Renal cortex interstitium (tissue), 15 donors: Measurements from ENCODE around the gene TMPRSS11A. TPM values are rescaled to one million over a fixed set of nuclear protein-coding genes. Genes with fewer than 3 reads are reported as not detected.

Source experiments
- DNase-seq, 11 donors: peaks; one replicate each; pipeline ENCODE4 v3.0.0-alpha.2; 2013; ENCODE audit warnings: low read depth in 9 of 11, low spot score in 4 of 11; ENCODE audit errors: extremely low read depth in 1 of 11
- long read RNA-seq, 16 experiments: transcript quantifications; one replicate each; lab custom pipeline, GENCODE V29; 2026
- polyA plus RNA-seq, 3 donors: library from polyadenylated mRNA; unstranded; fragments of 120-200 nt; gene quantifications; one replicate each; pipeline ENCODE4 v1.2.1, GENCODE V29; 2013; ENCODE audit not compliant: insufficient read length in 3 of 3

Gene TMPRSS11A
- polyA plus RNA-seq = not detected
- long read RNA-seq, donor 1 = 0 reads
- long read RNA-seq, donor 2 = 0 reads
- long read RNA-seq, donor 3 = 0 reads
- long read RNA-seq, donor 4 = 0 reads
- long read RNA-seq, donor 5 = 0 reads
- long read RNA-seq, donor 6 = 0 reads
- long read RNA-seq, donor 7 = 0 reads
- long read RNA-seq, donor 8 = 0 reads
- long read RNA-seq, donor 9 = 0 reads
- long read RNA-seq, donor 10 = 0 reads
- long read RNA-seq, donor 11 = 0 reads
- long read RNA-seq, donor 12 = 0 reads
- long read RNA-seq, donor 13 = 0 reads
- long read RNA-seq, donor 14 = 0 reads
- long read RNA-seq, donor 15 = 0 reads
- long read RNA-seq, donor 16 = 0 reads

- DNase-seq = no peak
Measured at GRCh38 chr4:67963356-67963755, at the start of gene TMPRSS11A. TSS of gene TMPRSS11A (minus strand) at chr4:67963493. CDS start at chr4:67963393, 100 bp downstream.

GRCh38 chr4:68011684-68012083 is 48.4 kb upstream of the TMPRSS11A start:
- DNase-seq = no peak

GRCh38 chr4:68002906-68003305 is 39.6 kb upstream of the TMPRSS11A start:
- no peak for DNase-seq

GRCh38 chr4:67996127-67996526 is 32.8 kb upstream of the TMPRSS11A start:
- DNase-seq = no peak

GRCh38 chr4:67988991-67989390 is 25.7 kb upstream of the TMPRSS11A start:
- no peak for DNase-seq

- no peak for DNase-seq
Measured at GRCh38 chr4:67983333-67983732, 20.0 kb upstream of the TMPRSS11A start.

GRCh38 chr4:67980512-67980911 is 17.2 kb upstream of the TMPRSS11A start:
- no peak for DNase-seq

- DNase-seq = no peak
Measured at GRCh38 chr4:67973608-67974007, 10.3 kb upstream of the TMPRSS11A start.

- no peak for DNase-seq
Measured at GRCh38 chr4:67954890-67955289, 8.4 kb downstream of the TMPRSS11A start.

GRCh38 chr4:67941074-67941473 is 22.2 kb downstream of the TMPRSS11A start:
- DNase-seq = no peak

GRCh38 chr4:67940506-67940905 is 22.8 kb downstream of the TMPRSS11A start:
- DNase-seq = no peak

GRCh38 chr4:67939195-67939594 is 24.1 kb downstream of the TMPRSS11A start:
- no peak for DNase-seq

GRCh38 chr4:67935888-67936287 is 27.4 kb downstream of the TMPRSS11A start:
- no peak for DNase-seq

GRCh38 chr4:67934628-67935027 is 28.7 kb downstream of the TMPRSS11A start:
- DNase-seq = peak in 3 of 11 donors; percentile 1 to 12 (median 5)

- DNase-seq = no peak
Measured at GRCh38 chr4:67933755-67934154, 29.5 kb downstream of the TMPRSS11A start.

GRCh38 chr4:67933038-67933437 is 30.3 kb downstream of the TMPRSS11A start:
- DNase-seq = no peak

- no peak for DNase-seq
Measured at GRCh38 chr4:67931256-67931655, 32.0 kb downstream of the TMPRSS11A start.

GRCh38 chr4:67929426-67929825 is 33.9 kb downstream of the TMPRSS11A start:
- DNase-seq = no peak

GRCh38 chr4:67928546-67928945 is 34.7 kb downstream of the TMPRSS11A start:
- DNase-seq = no peak

GRCh38 chr4:67927251-67927650 is 36.0 kb downstream of the TMPRSS11A start:
- no peak for DNase-seq

GRCh38 chr4:67926485-67926884 is 36.8 kb downstream of the TMPRSS11A start:
- DNase-seq = no peak
